ENCODE results near the gene GSE1. TPM values are rescaled to one million over a fixed set of nuclear protein-coding genes. Genes with fewer than 3 reads are reported as not detected.

Gene GSE1
- total RNA-seq, 1 experiment from 2014 or later, result 1.9 TPM

- Histone ChIP-seq H3K9me3 (ENCODE audit: low read length) (peaks cover 4% of the 10 kb centered on the region; the same call in 1 of the 2 replicates), H3K4me2 (ENCODE audit: low read depth, low read length, poor library complexity, severe bottlenecking) (no peak overlapping the region), H3K9me2 (replicated peaks; ENCODE audit: insufficient read depth, low read length) (no peaks in the 10 kb centered on the region), H3K9ac (ENCODE audit: low read length) (no peak overlapping the region), H3K4me3 (ENCODE audit: low read length) (no peak overlapping the region), H3K27me3 (ENCODE audit: low read length) (no peaks in the 10 kb centered on the region), H4K20me1 (ENCODE audit: insufficient read depth, low read depth, low read length) (no peaks in the 10 kb centered on the region), H2AFZ (ENCODE audit: low read length) (no peak overlapping the region), H3K4me1 (ENCODE audit: low read length) (no peaks in the 10 kb centered on the region), H3K79me2 (ENCODE audit: low read length) (no peaks in the 10 kb centered on the region), H3K36me3 (ENCODE audit: insufficient read depth, low read length) (no peaks in the 10 kb centered on the region), H3K27ac (ENCODE audit: low read length) (no peak overlapping the region)
- no peak for DNase-seq
Measured at GRCh38 chr16:85585711-85586110, 27.4 kb upstream of the GSE1 start.

GRCh38 chr16:85586380-85587104, 26.6 kb upstream of the GSE1 start:
- H3K36me3 ChIP-seq (ENCODE audit: insufficient read depth, low read length), result no peaks in the 10 kb centered on the region
- no peak overlapping the region for H2AFZ ChIP-seq (ENCODE audit: low read length)
- H3K9ac ChIP-seq (ENCODE audit: low read length), result no peak overlapping the region
- no peaks in the 10 kb centered on the region for H3K4me1 ChIP-seq (ENCODE audit: low read length)
- DNase-seq, result no peak
- no peak overlapping the region for H3K27ac ChIP-seq (ENCODE audit: low read length)
- no peak overlapping the region for H3K4me3 ChIP-seq (ENCODE audit: low read length)
- no peaks in the 10 kb centered on the region for H4K20me1 ChIP-seq (ENCODE audit: insufficient read depth, low read depth, low read length)
- H3K27me3 ChIP-seq (ENCODE audit: low read length), result no peaks in the 10 kb centered on the region
- H3K9me2 ChIP-seq (replicated peaks; ENCODE audit: insufficient read depth, low read length), result no peaks in the 10 kb centered on the region
- no peaks in the 10 kb centered on the region for H3K79me2 ChIP-seq (ENCODE audit: low read length)
- H3K9me3 ChIP-seq (ENCODE audit: low read length), result peaks cover 4% of the 10 kb centered on the region; the same call in 1 of the 2 replicates
- H3K4me2 ChIP-seq (ENCODE audit: low read depth, low read length, poor library complexity, severe bottlenecking), result no peak overlapping the region

- Histone ChIP-seq H3K4me2 (ENCODE audit: low read depth, low read length, poor library complexity, severe bottlenecking) (no peak overlapping the region), H3K9me3 (ENCODE audit: low read length) (peaks cover 4% of the 10 kb centered on the region; the same call in 1 of the 2 replicates), H3K36me3 (ENCODE audit: insufficient read depth, low read length) (no peaks in the 10 kb centered on the region), H3K27me3 (ENCODE audit: low read length) (no peaks in the 10 kb centered on the region), H3K9me2 (replicated peaks; ENCODE audit: insufficient read depth, low read length) (no peaks in the 10 kb centered on the region), H3K9ac (ENCODE audit: low read length) (no peak overlapping the region), H4K20me1 (ENCODE audit: insufficient read depth, low read depth, low read length) (no peaks in the 10 kb centered on the region), H3K27ac (ENCODE audit: low read length) (no peak overlapping the region), H3K79me2 (ENCODE audit: low read length) (no peaks in the 10 kb centered on the region), H2AFZ (ENCODE audit: low read length) (no peak overlapping the region), H3K4me3 (ENCODE audit: low read length) (no peak overlapping the region), H3K4me1 (ENCODE audit: low read length) (no peaks in the 10 kb centered on the region)
- DNase-seq, result no peak
Measured at GRCh38 chr16:85587762-85588556, 25.2 kb upstream of the GSE1 start.

- Histone ChIP-seq H2AFZ (ENCODE audit: low read length) (no peak overlapping the region), H3K9me2 (replicated peaks; ENCODE audit: insufficient read depth, low read length) (no peaks in the 10 kb centered on the region), H3K4me3 (ENCODE audit: low read length) (no peak overlapping the region), H3K9ac (ENCODE audit: low read length) (no peak overlapping the region), H3K9me3 (ENCODE audit: low read length) (peaks cover 4% of the 10 kb centered on the region; the same call in 1 of the 2 replicates), H3K27ac (ENCODE audit: low read length) (no peak overlapping the region), H3K36me3 (ENCODE audit: insufficient read depth, low read length) (no peaks in the 10 kb centered on the region), H3K79me2 (ENCODE audit: low read length) (no peaks in the 10 kb centered on the region), H3K4me1 (ENCODE audit: low read length) (peaks cover 7% of the 10 kb centered on the region), H3K27me3 (ENCODE audit: low read length) (no peaks in the 10 kb centered on the region), H3K4me2 (ENCODE audit: low read depth, low read length, poor library complexity, severe bottlenecking) (no peak overlapping the region), H4K20me1 (ENCODE audit: insufficient read depth, low read depth, low read length) (no peaks in the 10 kb centered on the region)
- DNase-seq, result no peak
Measured at GRCh38 chr16:85588562-85589503, 24.3 kb upstream of the GSE1 start.

GRCh38 chr16:85589688-85590505, 23.2 kb upstream of the GSE1 start:
- H3K4me1 ChIP-seq (ENCODE audit: low read length), result peaks cover 7% of the 10 kb centered on the region
- no peaks in the 10 kb centered on the region for H3K27me3 ChIP-seq (ENCODE audit: low read length)
- no peak overlapping the region for H2AFZ ChIP-seq (ENCODE audit: low read length)
- H3K4me2 ChIP-seq (ENCODE audit: low read depth, low read length, poor library complexity, severe bottlenecking), result no peak overlapping the region
- H3K79me2 ChIP-seq (ENCODE audit: low read length), result no peaks in the 10 kb centered on the region
- H3K4me3 ChIP-seq (ENCODE audit: low read length), result no peak overlapping the region
- H4K20me1 ChIP-seq (ENCODE audit: insufficient read depth, low read depth, low read length), result no peaks in the 10 kb centered on the region; the same call in 1 of the 2 replicates
- no peak overlapping the region for H3K9ac ChIP-seq (ENCODE audit: low read length)
- no peak for DNase-seq
- no peaks in the 10 kb centered on the region for H3K36me3 ChIP-seq (ENCODE audit: insufficient read depth, low read length)
- no peaks in the 10 kb centered on the region for H3K9me2 ChIP-seq (replicated peaks; ENCODE audit: insufficient read depth, low read length)
- peaks cover 4% of the 10 kb centered on the region; the same call in 1 of the 2 replicates for H3K9me3 ChIP-seq (ENCODE audit: low read length)
- no peak overlapping the region for H3K27ac ChIP-seq (ENCODE audit: low read length)

- no peak for DNase-seq
- no peaks in the 10 kb centered on the region for H3K27me3 ChIP-seq (ENCODE audit: low read length)
- no peaks in the 10 kb centered on the region for H3K9me2 ChIP-seq (replicated peaks; ENCODE audit: insufficient read depth, low read length)
- H3K36me3 ChIP-seq (ENCODE audit: insufficient read depth, low read length), result no peaks in the 10 kb centered on the region
- H3K4me3 ChIP-seq (ENCODE audit: low read length), result no peak overlapping the region
- H3K27ac ChIP-seq (ENCODE audit: low read length), result no peak overlapping the region
- peaks cover 4% of the 10 kb centered on the region; the same call in 1 of the 2 replicates for H3K9me3 ChIP-seq (ENCODE audit: low read length)
- no peaks in the 10 kb centered on the region for H3K79me2 ChIP-seq (ENCODE audit: low read length)
- H3K9ac ChIP-seq (ENCODE audit: low read length), result no peak overlapping the region
- no peaks in the 10 kb centered on the region; the same call in 1 of the 2 replicates for H4K20me1 ChIP-seq (ENCODE audit: insufficient read depth, low read depth, low read length)
- H2AFZ ChIP-seq (ENCODE audit: low read length), result no peak overlapping the region
- peaks cover 7% of the 10 kb centered on the region for H3K4me1 ChIP-seq (ENCODE audit: low read length)
- H3K4me2 ChIP-seq (ENCODE audit: low read depth, low read length, poor library complexity, severe bottlenecking), result no peak overlapping the region
Measured at GRCh38 chr16:85590506-85590832, 22.7 kb upstream of the GSE1 start.

GRCh38 chr16:85591381-85591780, 21.7 kb upstream of the GSE1 start:
- Histone ChIP-seq H3K27me3 (ENCODE audit: low read length) (no peaks in the 10 kb centered on the region), H3K79me2 (ENCODE audit: low read length) (no peaks in the 10 kb centered on the region), H3K9me2 (replicated peaks; ENCODE audit: insufficient read depth, low read length) (no peaks in the 10 kb centered on the region), H3K9me3 (ENCODE audit: low read length) (peaks cover 4% of the 10 kb centered on the region; the same call in 1 of the 2 replicates), H3K4me2 (ENCODE audit: low read depth, low read length, poor library complexity, severe bottlenecking) (no peak overlapping the region), H3K27ac (ENCODE audit: low read length) (no peak overlapping the region), H2AFZ (ENCODE audit: low read length) (no peak overlapping the region), H3K9ac (ENCODE audit: low read length) (no peak overlapping the region), H4K20me1 (ENCODE audit: insufficient read depth, low read depth, low read length) (no peaks in the 10 kb centered on the region; the same call in 1 of the 2 replicates), H3K4me3 (ENCODE audit: low read length) (no peak overlapping the region), H3K4me1 (ENCODE audit: low read length) (peaks cover 7% of the 10 kb centered on the region), H3K36me3 (ENCODE audit: insufficient read depth, low read length) (no peaks in the 10 kb centered on the region)
- no peak for DNase-seq

Measured in Karpas-422 (cell line).